Natural killer cell treated with Interleukin-12 subunit alpha and Interleukin-12 subunit beta and Interleukin-15 and Interleukin-18, amount 100 ng/mL, for 72 hours (primary cell): ENCODE measurements around the gene MGAT4A. TPM values are rescaled to one million over a fixed set of nuclear protein-coding genes. Genes with fewer than 3 reads are reported as not detected.

Experiments
- ATAC-seq, 2 donors: fragments of 150-1000 bp; cut with Tn5 transposase in 1 of 2; sonication (Bioruptor Pico), chemical (Tn5 transposase) in 1 of 2; 2 replicates each; pipeline ENCODE4 v1.10.0; 2021
- DNase-seq: peaks from one replicate; pipeline ENCODE4 v3.0.0; 2022; ENCODE audit warnings: low spot score
- H3K27ac Mint-ChIP-seq, 2 donors: 1 replicate in 1 of 2; 2 replicates in 1 of 2; pipeline ENCODE4 v1.8.0; 2022; ENCODE audit warnings: mixed read lengths in 2 of 2, mild to moderate bottlenecking in 1 of 2, moderate library complexity in 1 of 2
- H3K27me3 Mint-ChIP-seq, 2 donors: 1 replicate in 1 of 2; 2 replicates in 1 of 2; pipeline ENCODE4 v1.8.0; 2022; ENCODE audit warnings: mixed read lengths in 2 of 2
- H3K36me3 Mint-ChIP-seq: one replicate; pipeline ENCODE4 v1.8.0; 2022; ENCODE audit warnings: mixed read lengths
- H3K4me1 Mint-ChIP-seq, 2 donors: 1 replicate in 1 of 2; 2 replicates in 1 of 2; pipeline ENCODE4 v1.8.0; 2022; ENCODE audit warnings: low read depth in 2 of 2, mixed read lengths in 2 of 2, mild to moderate bottlenecking in 1 of 2
- H3K4me3 Mint-ChIP-seq: one replicate; pipeline ENCODE4 v1.8.0; 2022; ENCODE audit warnings: mixed read lengths
- H3K9me3 Mint-ChIP-seq: 2 replicates; pipeline ENCODE4 v1.8.0; 2022; ENCODE audit warnings: mixed read lengths
- total RNA-seq, 2 donors: library from RNA; stranded (reverse); gene quantifications; one replicate each; pipeline ENCODE4 v1.2.3, GENCODE V29; 2022

The MGAT4A gene
- total RNA-seq, 2 donors from 2014 or later: 23.1 to 25.0 TPM

- Mint-ChIP-seq H3K9me3 (no peaks in the 10 kb centered on the region), H3K27me3 (no peaks in the 10 kb centered on the region), H3K4me3 (no peak overlapping the region), H3K4me1 (peaks cover 26 to 32% of the 10 kb centered on the region in 2 donors), H3K27ac (peak overlapping the region in 1 of 2 donors; percentile 47), H3K36me3 (no peaks in the 10 kb centered on the region)
- no peak for ATAC-seq
- no peak for DNase-seq
These were observed 34.7 kb downstream of the MGAT4A start for GRCh38 chr2:98696200-98696599.

DNA sequence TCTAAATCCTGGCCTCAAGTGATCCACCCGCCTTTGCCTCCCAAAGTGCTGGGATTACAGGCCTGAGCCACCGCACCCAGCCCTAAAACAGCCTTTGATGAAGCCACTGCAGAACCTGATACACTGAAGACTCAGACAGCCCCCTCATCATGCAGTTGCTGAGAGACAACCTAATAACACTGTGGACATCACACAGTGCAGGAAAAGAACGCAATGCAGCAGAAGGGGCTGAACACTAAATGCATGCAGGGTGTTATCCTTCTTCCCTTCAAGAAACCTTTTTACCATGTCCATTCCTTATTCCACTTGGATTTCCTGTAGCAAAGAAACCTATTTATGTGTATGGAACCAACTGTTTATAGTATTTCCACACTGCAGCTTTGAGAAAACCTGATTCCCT lies 35.7 kb downstream of the MGAT4A start:
- H3K27ac Mint-ChIP-seq: peak overlapping the region in 1 of 2 donors; percentile 36
- no peaks in the 10 kb centered on the region for H3K36me3 Mint-ChIP-seq
- DNase-seq: no peak
- H3K4me1 Mint-ChIP-seq: peaks cover 33 to 35% of the 10 kb centered on the region in 2 donors
- ATAC-seq: no peak
- no peak overlapping the region for H3K4me3 Mint-ChIP-seq
- no peaks in the 10 kb centered on the region for H3K9me3 Mint-ChIP-seq
- no peaks in the 10 kb centered on the region for H3K27me3 Mint-ChIP-seq

GRCh38 chr2:98693477-98693876 lies 37.5 kb downstream of the MGAT4A start:
- no peak for ATAC-seq
- Mint-ChIP-seq H3K9me3 (no peaks in the 10 kb centered on the region), H3K27me3 (no peaks in the 10 kb centered on the region), H3K27ac (peak overlapping the region in 1 of 2 donors; percentile 72), H3K4me3 (no peak overlapping the region), H3K4me1 (peaks cover 30 to 35% of the 10 kb centered on the region in 2 donors), H3K36me3 (no peaks in the 10 kb centered on the region)
- no peak for DNase-seq

DNA sequence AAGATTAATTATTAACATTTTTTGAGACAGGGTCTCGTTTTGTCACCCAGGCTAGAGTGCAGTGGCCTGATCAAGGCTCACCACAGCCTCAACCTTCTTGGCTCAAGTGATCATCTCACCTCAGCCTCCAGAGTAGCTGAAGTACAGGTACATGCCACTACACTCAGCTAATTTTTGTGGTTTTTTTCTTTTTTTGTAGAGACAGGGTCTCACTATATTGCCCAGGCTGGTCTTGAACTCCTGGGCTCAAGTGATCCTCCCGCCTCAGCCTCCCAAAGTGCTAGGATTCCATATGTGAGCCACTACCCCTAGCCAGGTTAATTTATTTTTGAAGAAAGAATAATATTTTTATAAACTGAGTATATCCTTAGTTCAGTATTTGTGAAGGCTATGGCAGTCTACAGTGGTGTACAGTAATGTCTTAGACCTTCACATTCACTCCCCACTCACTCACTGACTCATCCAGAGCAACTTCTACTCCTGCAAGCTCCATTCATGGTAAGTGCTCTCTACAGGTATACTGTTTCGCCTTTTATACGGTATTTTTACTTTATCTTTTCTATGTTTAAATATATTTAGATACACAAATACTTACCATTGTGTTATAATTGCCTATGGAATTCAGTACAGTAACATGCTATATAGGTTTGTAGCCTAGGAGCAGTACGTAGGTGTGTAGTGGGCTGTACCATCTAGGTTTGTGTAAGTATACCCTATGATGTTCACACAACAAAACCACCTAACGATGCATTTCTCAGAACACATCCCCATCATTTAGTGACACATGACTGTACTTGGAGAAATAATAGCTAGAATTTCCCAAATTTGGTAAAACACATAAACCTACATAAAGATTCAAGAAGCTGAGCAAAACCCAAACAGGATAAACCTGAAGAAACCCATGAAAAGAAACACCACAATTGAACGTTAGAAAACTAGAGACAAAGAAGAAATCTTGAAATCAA lies 38.6 kb downstream of the MGAT4A start:
- no peak for ATAC-seq
- Mint-ChIP-seq H3K4me3 (peak overlapping the region; percentile 47), H3K27me3 (no peaks in the 10 kb centered on the region), H3K4me1 (peaks cover 32 to 39% of the 10 kb centered on the region in 2 donors), H3K9me3 (no peaks in the 10 kb centered on the region), H3K27ac (peak overlapping the region; percentile 41 to 72), H3K36me3 (no peaks in the 10 kb centered on the region)
- DNase-seq: no peak

DNA sequence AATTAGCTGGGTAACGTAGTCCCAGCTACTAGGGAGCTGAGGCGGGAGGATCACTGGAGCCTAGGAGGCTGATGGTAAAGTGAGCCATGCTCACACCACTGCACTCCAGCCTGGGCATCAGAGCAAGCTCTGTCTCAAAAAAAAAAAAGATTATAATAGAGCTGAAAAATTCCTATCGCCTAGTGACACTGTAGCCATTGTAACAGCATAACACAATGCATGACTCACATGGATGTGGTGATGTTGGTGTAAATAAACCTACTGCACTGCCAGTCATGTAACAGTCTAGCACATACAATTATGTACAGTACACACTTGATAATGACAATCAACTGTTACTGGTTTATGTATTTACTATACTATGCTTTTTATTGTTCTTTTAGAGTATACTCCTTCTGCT lies 39.6 kb downstream of the MGAT4A start:
- no peak overlapping the region for H3K27ac Mint-ChIP-seq
- ATAC-seq: peak; percentile 45 to 71
- H3K4me1 Mint-ChIP-seq: peaks cover 33 to 38% of the 10 kb centered on the region in 2 donors
- no peak overlapping the region for H3K4me3 Mint-ChIP-seq
- H3K36me3 Mint-ChIP-seq: no peaks in the 10 kb centered on the region
- no peaks in the 10 kb centered on the region for H3K9me3 Mint-ChIP-seq
- DNase-seq: no peak
- no peaks in the 10 kb centered on the region for H3K27me3 Mint-ChIP-seq

DNA sequence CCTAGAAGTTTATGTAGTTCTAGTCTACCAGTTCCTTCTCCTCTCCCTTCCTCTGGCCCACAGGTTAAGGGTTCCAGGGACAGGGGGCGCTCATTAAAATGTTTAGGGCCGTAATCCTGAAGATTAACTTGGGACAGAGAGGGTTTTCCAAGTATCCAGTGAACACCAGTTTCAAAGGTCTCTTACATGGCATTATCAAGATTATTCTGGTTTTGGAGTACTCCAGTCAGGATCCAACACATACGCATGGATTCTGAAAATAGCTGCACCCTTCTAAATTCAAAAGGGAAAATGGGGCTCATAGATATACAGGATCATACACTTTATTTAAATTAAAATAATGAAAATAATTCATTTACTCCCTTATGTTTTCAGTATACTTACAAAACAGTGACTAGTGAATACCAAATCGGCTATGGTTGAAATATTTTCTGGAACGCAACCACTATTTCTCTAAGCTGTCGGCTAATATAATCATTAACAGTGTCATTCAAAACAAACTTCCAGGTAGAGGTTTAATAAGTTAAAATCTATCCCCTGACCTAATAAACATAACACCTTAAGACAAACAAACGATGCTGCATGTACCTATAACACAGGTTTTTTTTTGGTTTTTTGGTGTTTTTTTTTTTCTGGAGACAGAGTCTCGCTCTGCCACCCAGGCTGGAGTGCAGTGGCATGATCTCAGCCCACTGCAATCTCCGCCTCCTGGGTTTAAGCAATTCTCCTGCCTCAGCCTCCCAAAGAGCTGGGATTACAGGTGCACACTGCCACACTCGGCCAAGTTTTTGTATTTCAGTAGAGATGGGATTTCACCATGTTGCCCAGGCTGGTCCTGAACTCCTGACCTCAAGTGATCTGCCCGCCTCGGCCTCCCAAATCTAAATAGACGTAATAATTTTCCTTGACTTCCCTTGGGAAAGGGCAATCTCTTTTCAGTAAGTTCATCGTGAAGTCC lies 44.7 kb downstream of the MGAT4A start:
- Mint-ChIP-seq H3K4me3 (no peak overlapping the region), H3K36me3 (no peaks in the 10 kb centered on the region), H3K27me3 (no peaks in the 10 kb centered on the region), H3K4me1 (peaks cover 16 to 19% of the 10 kb centered on the region in 2 donors), H3K9me3 (no peaks in the 10 kb centered on the region), H3K27ac (no peak overlapping the region)
- ATAC-seq (no peak), DNase-seq (no peak)

DNA sequence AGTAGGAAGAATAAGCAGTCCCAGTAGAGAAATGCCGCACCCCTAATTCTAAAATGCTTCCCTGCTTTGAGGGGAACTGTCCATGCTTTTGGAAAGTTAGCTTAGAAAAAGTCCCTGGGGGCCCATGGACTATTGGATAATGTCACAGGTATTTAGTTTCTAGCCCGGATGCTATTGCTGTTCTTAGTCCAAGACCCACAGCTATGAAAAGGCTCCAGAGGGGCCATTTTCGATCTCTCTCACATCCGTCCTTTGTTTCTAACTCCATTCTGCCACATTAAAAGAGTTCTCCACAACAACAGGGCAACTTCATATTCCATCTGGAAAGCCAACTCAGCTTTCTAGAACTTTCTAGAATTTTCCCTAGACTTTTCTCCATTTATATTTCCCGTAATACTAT lies 47.2 kb downstream of the MGAT4A start:
- no peak for DNase-seq
- Mint-ChIP-seq H3K27ac (no peak overlapping the region), H3K4me1 (peaks cover 8 to 13% of the 10 kb centered on the region in 2 donors), H3K27me3 (no peaks in the 10 kb centered on the region), H3K36me3 (no peaks in the 10 kb centered on the region), H3K9me3 (no peaks in the 10 kb centered on the region), H3K4me3 (no peak overlapping the region)
- no peak for ATAC-seq

DNA sequence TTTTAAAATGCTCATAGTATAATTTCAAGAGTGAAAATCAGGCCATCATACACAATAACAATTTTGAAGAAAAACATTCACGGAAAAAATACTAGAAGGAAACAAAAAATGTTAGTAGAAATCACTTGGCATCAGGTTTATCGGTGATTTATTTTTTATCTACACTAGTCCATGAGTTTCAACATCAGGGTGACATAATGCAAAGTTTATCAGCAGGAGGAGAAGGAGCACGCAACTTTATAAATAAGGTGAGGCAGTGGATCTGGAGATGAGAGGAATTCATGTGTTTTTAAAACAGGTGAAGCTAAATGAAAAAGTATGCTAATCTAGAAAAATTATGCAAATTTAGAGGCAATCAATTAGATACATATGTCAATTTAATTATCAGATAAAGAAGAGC lies 54.2 kb downstream of the MGAT4A start:
- no peaks in the 10 kb centered on the region for H3K27me3 Mint-ChIP-seq
- ATAC-seq (no peak), DNase-seq (no peak)
- no peaks in the 10 kb centered on the region for H3K9me3 Mint-ChIP-seq
- H3K27ac Mint-ChIP-seq: no peak overlapping the region
- H3K4me3 Mint-ChIP-seq: no peak overlapping the region
- peaks cover 3 to 6% of the 10 kb centered on the region in 2 donors for H3K4me1 Mint-ChIP-seq
- H3K36me3 Mint-ChIP-seq: peaks cover 14% of the 10 kb centered on the region

GRCh38 chr2:98674233-98674964 lies 56.5 kb downstream of the MGAT4A start:
- peaks cover 12 to 19% of the 10 kb centered on the region in 2 donors for H3K4me1 Mint-ChIP-seq
- peaks cover 28% of the 10 kb centered on the region for H3K36me3 Mint-ChIP-seq
- H3K27me3 Mint-ChIP-seq: no peaks in the 10 kb centered on the region
- ATAC-seq (no peak), DNase-seq (no peak)
- H3K9me3 Mint-ChIP-seq: peaks cover 11% of the 10 kb centered on the region
- H3K27ac Mint-ChIP-seq: peak overlapping the region in 1 of 2 donors; percentile 12
- H3K4me3 Mint-ChIP-seq: no peak overlapping the region

DNA sequence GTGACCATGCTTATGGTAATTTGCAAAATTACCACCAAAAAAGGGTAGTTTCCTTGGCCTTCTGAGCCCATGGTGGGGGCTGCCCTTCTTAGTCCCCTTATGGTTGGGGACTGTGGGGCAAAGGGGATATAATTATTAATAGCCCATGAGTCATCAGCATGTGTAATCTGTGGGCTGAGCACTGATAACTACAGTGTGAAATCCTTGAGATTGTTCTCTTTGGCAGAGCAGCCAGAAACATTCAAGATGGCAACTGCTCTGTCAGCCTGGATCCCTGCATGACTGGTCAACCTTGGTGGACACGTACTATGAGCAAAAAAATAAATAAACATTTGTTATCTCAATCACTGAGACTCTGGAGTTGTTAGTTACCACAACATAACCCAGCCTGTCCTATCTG lies 61.3 kb downstream of the MGAT4A start:
- Mint-ChIP-seq H3K4me1 (peaks cover 26 to 30% of the 10 kb centered on the region in 2 donors), H3K9me3 (peaks cover 23% of the 10 kb centered on the region), H3K4me3 (no peak overlapping the region), H3K27ac (no peak overlapping the region), H3K36me3 (peaks cover 39% of the 10 kb centered on the region), H3K27me3 (no peaks in the 10 kb centered on the region)
- ATAC-seq (no peak), DNase-seq (no peak)

- no peak for ATAC-seq
- peaks cover 15% of the 10 kb centered on the region for H3K9me3 Mint-ChIP-seq
- peaks cover 40 to 43% of the 10 kb centered on the region in 2 donors for H3K4me1 Mint-ChIP-seq
These were observed 65.3 kb downstream of the MGAT4A start for GRCh38 chr2:98665677-98666076.

DNA sequence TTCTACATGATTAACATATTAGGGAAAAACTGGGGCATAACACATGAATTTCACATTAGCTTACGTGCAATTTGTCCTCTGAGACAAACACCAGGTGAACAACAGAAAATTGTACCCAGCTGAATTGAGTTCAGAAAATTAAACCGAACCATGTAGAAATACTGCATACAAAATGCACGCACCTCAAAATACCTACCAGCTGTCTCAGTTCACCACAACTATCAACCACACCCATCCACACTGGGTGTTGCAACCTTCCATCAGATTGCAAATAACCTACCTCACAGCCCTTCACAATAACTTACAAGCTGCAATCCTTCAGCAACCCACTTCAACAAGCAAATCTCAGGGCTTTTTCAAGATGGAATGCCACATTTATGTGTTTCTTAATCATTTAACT lies 66.6 kb downstream of the MGAT4A start:
- DNase-seq (peak; percentile 74), ATAC-seq (peak; percentile 76 to 85)
- Mint-ChIP-seq H3K4me1 (peaks cover 50 to 54% of the 10 kb centered on the region in 2 donors), H3K9me3 (peaks cover 13% of the 10 kb centered on the region), H3K27me3 (no peaks in the 10 kb centered on the region), H3K36me3 (peaks cover 32% of the 10 kb centered on the region), H3K27ac (peak overlapping the region; percentile 84 to 91), H3K4me3 (peak overlapping the region; percentile 83)

More at GRCh38 chr2:98665677-98666076, 65.3 kb downstream of the MGAT4A start:
- H3K36me3 Mint-ChIP-seq: peaks cover 24% of the 10 kb centered on the region
- DNase-seq: no peak
- no peaks in the 10 kb centered on the region for H3K27me3 Mint-ChIP-seq
- H3K4me3 Mint-ChIP-seq: no peak overlapping the region
- peak overlapping the region; percentile 84 to 91 for H3K27ac Mint-ChIP-seq

- peak overlapping the region; percentile 84 to 91 for H3K27ac Mint-ChIP-seq
- H3K4me1 Mint-ChIP-seq: peaks cover 56 to 60% of the 10 kb centered on the region in 2 donors
- H3K36me3 Mint-ChIP-seq: peaks cover 32% of the 10 kb centered on the region
- DNase-seq: no peak
- peaks cover 13% of the 10 kb centered on the region for H3K9me3 Mint-ChIP-seq
- no peaks in the 10 kb centered on the region for H3K27me3 Mint-ChIP-seq
- ATAC-seq: peak; percentile 74 to 81
- H3K4me3 Mint-ChIP-seq: peak overlapping the region; percentile 83
These were observed 67.3 kb downstream of the MGAT4A start for GRCh38 chr2:98663511-98664090.
